ENCODE data around the gene ZFYVE26.

GRCh38 chr14:67698179-67698578 is 118.2 kb downstream of the ZFYVE26 start:
- TF ChIP-seq ZNF274 (IDR thresholded peaks at IDR 0.05; ENCODE audit: low read depth, low read length) (no peak), YY1 (IDR thresholded peaks at IDR 0.05; ENCODE audit: insufficient read depth, insufficient read length) (no peak), SUZ12 (IDR thresholded peaks at IDR 0.05; ENCODE audit: extremely low read depth, insufficient read depth, insufficient read length) (no peak)
